KG1 (cell line): ENCODE data around the gene GPC6.
"Not testable (repeated sequence)": the region's sequence is repeated elsewhere in the genome, so short reads cannot be mapped to it uniquely, and the experiment has no call there.

Experiments
- DNase-seq: peaks from one replicate; lab custom pipeline; 2025; lab: John Stamatoyannopoulos, UW

The GPC6 gene

DNA sequence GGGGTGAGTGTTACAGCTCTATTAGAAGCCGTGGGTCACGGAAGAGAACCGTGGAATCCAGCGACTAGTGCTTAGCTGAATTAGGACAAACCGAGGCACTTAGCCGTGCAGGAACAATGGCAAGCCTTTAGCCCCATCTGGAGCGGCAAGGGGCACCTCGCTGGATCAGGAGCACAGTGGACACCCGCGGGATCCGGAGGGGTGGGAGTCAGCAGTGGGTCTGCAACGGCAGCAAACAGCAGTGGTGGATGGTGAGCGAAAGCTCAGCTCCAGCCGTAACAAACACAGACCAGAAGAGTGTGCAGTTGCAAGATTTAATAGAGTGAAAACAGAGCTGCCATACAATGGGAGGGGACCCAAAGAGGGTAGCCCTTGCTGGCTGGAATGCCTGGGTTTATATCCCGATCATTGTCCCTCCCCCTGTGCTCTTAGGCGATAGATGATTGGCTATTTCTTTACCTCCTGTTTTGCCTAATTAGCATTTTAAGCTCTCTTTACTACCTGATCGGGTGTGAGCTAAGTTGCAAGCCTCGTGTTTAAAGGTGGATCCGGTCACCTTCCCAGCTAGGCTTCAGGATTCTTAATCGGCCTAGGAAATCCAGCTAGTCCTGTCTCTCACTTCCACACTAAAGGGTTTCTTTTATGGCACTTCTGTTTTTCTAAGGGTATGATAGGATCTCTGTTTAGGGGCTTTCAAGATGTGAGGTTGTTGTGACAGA is 1076.4 kb downstream of the GPC6 start:
- not testable (repeated sequence) for DNase-seq

DNA sequence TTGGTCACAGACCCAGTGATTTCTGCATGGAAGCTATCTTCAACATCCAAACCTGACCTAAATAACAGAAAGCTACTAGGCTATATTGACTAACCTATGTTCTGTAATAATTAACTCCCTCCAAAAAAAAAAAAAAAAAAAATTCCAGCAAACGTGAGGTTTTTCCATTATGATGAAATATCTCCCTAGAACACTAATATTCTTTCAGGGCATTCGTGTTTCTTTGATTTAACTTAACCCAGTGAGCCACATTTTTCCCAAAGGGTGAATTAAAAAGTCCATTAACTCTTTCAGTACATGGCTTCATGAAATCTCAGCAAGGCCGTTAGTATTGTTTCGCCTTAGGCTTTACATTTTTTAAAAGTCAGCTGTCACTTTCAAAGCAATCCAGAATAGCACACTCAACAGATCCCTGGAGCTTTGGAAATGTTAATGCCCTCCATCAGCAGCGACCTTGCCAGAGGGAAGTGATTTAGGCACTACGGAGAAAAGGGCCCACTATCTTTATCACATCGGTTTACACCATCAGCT is 1077.1 kb downstream of the GPC6 start:
- no peak for DNase-seq

DNA sequence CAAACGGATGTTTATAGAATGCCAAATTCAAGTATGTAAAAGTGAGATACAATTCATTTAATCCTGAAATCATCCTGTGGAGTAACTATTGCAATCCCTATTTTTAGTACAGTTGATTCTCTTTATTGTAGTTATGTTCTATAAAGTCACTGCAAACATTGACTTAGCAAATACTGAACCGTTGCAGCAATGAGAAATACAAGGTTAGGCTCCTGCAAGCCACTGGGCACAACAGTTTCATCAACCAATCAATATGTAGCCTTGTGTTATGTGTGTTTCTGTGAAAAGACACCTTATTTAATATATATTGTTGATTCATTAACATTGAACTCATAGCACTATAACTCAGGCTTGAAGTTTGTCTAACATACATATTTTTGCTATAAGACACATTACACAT is 1078.4 kb downstream of the GPC6 start:
- DNase-seq = no peak

DNA sequence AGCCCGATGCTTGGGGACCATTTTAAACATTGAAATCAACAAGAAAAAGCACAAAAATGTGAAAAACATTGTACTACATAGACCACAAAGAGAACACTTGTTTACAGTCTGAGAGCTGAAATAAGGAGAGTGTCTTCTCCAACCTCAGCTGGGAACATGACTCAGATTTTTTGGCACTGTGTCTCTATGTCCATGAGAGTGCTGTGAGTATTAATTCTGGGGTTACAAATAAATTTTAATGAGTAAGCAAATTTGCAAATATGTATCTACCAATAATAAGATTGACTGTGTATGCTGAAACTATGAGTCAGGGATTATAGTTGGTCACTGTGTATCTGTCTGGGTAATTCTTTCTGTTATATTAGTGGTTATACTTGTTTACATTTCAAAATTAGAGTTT is 1078.9 kb downstream of the GPC6 start:
- no peak for DNase-seq

DNA sequence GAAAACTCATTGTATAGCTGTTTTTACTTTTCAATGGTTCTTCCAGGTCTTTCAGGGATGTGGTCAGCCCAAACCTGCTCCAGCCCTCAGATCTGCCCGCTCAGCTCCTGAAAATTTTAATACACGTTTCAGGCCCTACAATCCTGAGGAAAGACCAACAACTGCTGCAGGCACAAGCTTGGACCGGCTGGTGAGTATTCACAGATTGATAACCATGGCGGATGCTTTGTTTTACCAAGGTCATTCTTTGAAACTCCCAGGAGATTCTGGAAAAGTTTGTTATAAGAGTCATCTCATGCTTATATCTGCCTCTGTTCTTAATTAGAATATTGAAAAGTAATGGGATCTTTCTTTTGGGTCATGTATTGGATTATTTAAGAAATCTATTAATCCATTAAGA is 1079.3 kb downstream of the GPC6 start:
- DNase-seq = no peak

DNA sequence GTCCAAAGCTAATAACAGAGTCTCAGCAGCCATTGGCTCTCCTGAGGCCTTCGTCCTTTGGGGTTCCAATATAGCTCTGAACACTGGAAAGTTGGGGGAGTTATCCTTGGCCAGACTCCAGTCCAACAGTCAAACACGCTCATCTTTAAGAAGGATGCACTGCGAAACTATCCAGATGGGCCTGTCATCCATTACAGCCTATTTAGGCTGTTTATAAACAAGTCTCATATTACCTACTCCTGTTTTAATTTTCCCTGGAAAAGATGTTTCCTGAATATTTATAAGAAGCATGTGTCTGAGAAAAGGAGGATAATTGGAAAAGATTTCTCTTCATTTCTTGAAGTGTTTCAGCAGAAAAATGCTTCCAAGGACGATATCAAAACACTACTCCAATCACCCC is 1082.2 kb downstream of the GPC6 start:
- DNase-seq = no peak

DNA sequence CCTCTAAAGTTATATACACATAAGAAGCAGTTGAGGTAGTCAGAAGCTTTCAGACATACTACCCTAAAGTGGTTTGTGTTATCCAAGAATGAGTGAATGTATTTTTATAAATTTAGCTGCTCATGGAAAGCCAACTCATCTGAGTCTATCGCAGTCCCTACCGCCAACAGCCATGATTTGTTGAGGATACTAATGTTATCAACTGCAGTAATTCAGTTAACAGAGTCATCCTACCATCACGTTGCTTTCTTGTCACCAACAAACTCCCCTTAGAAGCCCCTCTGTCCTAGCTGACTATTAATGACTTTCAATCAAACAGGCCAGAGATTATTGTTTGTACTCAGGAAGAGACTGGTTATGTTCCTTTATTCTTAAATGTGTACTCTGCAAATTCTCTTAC is 1083.0 kb downstream of the GPC6 start:
- DNase-seq = no peak

DNA sequence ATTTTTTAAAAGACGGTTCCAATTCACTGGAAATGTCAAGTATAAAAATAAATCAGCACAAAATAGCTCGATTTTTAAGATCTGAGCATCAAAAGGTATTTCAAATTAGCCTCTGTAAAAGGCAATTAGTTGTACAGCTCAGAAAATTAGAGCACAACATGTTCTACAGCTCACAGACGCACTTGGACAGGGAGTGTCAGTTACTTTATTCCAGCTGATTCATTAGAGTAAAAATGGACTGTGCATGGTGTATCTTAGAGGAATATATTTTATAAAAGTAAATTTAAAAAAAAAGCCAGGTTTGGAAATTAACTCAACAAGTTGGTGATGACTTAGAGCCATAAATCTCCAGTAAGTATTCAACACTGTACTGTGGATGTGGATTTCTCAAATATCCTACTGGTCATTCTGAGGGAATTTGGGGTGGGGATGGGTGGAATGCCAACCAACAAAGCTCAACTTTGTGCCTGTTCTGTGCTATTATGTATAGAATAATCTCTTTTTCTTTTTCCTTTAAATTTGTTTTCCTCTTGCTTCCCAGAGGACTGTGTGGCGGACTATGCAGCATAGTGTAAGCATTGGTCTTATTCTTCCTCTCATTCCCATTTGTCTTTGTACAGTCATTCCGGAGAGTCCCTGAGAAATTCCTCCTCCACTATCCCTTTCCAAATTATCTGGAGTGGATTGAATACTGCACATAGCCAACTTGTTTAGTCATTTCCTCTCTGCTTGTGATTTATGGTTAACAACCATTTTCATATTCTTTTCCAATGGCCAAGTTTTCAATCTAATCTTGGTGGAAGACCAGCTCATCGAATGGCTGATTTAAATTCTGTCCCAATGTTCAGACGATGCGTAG is 1083.6 kb downstream of the GPC6 start:
- no peak for DNase-seq

DNA sequence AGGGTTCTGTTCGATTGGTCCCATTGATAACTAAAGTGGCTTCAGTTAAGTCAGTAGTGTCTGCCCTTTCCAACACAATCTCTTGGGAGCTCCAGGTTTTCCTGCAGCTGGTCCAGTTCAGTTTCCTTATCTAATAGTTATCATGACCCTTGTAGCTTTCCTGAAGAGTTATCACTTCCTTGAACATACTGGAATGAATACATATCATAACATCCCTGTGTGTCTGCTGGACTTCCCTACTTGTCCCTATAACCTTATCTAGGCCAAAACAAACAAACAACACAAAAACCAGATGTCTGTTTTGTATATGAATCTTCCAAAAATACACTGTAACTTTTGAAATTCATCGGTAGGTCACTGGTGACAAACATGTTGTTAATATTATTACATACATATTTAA is 1085.3 kb downstream of the GPC6 start:
- no peak for DNase-seq

DNA sequence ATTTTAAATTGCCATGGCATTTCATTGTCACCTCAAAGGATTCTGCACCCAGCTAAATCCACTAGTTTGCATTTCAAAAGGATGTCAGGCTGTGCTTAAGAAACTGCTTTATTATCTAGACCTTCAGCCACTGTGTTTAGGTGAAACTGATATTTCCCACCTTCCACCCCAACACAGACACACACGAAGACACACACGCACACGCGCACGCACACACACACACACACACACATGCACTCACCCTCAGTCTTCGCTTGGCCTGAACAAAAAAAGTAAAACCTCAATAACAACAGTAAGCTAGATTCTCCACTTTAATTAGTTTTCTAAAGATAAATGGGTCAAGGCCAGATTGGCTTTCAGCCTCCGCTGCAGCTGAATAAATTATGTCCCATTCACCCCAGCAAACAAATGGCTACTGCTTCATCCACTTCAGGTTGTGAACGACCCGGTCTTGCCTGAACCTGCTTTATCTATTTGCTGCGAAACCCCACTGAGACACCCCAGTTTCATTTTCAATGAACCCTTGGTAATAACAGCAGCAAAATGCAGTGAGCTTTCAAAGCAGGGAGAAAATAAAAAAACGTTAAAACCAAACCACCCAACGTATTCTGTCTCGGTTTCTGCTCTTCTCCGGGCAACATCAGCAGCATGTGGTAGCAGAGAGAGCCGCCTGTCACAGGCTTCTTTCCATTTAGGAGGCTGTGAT is 1086.1 kb downstream of the GPC6 start:
- DNase-seq = no peak

DNA sequence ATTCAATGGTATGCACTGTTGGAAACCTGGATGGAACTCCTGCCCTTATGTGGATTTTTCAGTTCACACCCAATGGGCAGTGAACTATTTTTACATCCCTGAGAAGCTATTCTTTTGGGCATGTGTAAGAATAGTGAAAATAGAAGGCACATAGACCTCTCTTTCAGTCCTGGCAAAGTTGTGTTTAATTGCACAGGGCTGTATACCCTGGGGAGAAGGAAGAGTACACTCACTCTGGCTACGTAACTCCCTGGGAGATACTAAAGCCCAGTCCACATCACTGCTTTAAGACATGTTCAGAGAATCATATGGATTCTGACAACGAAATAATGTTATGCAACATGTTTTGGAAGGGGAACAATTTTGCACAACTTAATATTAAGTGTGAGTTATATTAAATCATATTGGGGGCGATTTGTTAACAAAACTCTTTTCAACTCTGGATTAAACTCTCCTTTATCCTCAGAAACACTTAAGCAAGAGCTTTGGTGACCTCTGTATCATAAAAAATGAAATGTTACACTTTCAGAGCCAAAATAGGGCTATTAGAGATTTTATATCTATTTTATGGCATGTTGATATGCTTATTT is 1086.8 kb downstream of the GPC6 start:
- DNase-seq = no peak

DNA sequence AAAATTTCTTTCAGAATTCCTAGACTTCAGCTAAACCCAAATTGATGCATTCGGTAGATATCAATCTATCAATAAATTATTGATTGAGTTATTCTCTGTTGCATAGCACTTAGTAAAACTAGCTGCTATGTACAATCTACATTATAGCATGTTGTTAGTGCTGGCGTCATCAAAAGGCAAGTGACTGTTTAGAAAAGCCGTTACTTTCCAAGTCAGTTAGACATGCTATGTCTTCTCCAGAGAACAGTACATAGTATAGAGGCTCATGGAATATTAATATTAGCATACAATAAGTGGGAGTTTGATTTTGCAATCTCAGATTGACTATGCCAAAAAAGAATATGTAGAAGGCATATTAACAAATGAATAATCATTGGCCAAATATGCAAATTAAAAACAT is 1087.3 kb downstream of the GPC6 start:
- no peak for DNase-seq

DNA sequence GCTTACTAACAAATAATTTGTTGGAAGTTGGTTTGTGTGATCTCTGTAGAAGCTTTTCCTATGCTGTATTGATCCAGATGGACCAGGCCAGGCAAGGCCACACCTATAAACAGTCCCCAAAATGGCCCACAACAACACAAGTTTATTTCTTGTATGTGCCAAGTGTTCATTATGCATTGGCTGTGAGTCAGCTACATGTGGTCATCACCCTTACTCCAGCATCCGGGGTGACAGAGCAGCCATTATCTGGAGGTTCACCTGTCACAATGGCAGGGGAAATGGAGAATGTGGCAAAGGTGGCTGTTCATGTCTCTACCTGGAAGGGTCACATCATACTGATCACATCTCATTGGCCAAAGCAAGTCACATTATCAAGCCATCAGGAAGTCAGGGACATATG is 1088.6 kb downstream of the GPC6 start:
- DNase-seq = no peak

DNA sequence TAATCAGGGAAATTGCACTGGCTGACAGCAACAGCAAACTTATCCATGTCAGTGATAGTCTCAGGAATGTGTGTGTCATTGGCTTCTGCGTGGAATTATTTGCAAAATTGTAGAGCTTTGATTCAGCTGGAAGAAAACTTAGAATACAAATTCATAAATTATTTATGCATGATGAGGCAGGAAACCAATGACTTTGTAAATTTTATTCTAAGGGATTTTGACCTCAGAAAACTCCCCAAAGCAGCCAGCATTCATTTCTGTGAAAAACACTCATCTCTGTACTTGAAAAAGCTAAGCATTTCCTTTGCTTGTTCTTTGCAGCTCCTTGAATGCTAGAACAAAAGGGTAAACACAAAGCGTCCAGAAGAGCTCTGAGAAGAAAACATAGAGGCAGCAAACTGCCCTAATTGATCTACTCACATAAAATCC is 1090.5 kb downstream of the GPC6 start:
- no peak for DNase-seq

DNA sequence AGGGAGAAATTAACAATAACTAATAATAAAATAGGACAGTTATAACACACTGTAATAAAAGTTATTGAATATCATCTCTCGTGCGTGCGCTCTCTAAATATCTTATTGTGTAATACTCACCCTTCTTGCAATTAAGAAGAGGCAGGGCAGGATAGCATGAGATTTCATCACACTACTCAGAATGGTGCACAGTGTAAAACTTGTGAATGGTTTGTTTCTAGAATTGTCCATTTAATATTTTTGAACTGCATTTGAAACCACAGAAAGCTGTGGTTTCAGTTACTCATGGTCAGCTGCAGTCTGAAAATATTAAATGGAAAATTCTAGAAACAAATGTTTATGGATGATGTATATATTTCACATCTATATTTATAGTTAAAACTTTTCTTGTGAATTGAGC is 1091.8 kb downstream of the GPC6 start:
- DNase-seq = no peak

DNA sequence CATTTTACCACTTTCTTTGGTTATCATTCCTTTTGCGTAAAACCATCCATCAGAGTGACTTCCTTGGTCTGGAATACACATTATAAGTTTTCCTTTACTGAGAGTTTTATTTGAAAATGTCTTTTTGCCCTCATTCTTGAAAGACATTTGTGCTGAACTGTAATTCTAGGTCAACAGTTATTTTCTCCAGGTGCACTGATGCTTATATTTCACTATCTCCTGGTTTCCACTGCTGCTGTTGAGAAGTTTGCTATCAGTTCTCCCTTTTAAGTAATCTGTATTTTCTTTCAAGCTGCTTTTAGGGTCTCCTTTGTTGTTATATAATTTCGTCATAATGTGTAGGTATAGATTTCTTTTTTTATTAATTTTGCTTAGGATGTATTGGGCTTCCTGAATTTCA is 1092.9 kb downstream of the GPC6 start:
- no peak for DNase-seq

DNA sequence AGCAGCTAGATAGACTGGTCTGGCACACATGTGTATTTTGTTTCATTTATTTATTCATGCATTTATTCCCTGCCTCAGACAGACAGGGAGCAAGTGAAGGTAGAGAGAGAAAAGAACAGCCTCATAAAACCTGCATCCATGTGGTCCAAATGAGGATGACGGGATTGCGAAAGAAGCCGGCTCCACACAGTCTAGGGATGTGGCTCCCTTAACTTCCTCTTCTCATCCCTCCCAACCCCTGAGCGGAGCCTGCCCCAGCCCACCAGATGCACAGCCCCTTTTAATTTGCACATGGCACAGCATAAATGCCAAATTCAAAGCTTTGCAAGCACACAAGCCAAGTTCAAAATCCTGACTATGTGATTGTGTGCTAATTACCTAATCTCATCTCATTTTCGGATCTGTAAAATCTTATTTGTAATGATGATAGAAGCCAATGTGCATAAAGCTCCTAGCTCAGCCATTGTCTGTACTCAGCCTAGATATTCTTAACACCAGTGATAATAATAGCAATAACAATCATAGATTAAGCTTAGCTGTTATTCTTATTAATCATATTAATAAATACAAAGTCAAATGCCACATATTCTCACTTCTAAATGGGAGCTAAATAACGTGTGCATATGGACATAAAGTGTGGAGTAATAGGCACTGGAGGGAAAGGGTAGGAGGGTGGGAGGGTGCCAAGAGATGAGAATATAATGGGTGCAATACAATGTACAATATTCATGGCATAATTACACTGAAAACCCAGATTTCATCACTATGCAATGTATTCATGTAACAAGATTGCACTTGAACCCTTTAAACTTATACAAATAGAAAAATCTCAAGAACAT is 1096.5 kb downstream of the GPC6 start:
- DNase-seq = no peak

DNA sequence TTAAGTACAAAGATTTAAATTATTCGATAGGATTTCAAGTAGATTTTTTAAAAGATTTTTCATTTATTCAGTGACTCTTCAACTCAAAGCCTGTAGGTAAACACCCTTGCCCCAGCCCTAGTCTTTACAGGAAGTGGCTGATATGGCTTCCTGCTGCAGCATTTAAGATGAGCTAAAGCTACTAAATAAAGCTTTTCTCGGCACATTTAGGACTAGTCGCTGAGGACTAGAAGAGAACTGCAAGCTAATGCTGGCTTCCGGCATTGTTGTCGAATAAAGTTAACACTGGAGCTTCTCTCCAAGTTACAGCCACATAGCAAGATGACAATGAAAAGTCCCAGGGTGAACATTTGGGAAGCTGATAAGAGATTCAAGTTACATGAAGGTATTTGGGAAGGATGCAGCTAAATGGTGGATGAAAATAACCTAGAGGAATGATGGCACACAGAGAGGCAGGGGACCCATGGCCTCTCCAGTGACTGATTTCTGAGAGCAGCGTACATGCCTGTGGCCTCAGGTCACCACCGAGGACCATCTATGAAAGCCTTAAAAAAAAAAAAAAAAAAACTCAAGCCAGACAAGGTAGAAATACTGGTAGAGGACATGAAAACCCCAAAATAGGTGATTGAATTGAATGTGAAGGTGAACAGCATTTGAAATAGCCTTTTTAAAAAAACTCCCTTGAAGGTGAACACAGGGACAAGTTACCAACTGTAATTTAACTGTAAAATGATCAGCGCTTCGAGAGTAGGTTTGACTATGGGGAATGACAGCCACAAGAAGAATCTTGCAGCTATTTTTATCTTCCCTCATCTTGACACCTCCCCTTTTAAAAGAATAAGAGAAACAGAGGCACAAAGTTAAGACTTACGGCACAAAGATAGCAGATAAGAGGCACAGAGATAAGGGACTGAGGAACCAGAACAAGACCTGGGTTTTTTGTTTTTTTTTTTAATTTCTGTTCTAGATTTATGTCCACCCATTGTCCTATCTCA is 1097.5 kb downstream of the GPC6 start:
- DNase-seq = no peak

DNA sequence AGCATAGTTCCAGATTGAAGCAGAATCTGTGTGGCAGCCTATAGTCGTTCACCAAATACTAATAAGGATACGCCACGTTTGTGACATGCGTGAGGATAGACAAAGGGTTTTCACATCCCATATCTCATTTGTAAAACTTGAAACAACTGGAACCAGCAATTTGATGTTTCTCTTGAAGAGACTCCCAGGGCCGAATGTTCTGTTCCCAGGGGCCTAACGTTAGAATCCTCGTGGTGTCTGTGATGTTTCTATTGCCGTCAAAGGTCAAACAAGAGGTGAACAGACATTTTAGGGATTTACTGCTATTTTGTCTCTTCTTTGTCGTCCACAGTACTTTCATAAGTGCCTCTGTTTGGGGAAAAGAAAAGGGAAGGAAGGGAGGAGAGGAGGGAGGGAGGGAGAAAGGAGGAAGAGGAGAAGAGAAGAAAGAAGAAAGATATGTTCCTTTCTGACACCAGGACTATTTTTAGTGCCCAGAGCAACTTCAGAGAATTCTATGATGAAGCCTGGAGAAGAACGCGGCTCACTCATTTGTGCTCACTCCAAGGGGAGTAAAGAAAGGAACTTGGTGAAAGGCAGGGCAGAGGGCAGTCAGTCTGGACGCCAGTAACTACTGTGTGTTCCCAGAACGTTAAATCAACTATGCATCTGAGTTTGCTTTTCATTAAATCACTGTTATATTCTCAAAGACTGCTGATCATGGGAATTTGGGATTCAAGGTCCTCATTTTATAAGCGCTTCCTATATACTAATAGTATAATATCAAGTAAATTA is 1098.3 kb downstream of the GPC6 start:
- no peak for DNase-seq
